Neuronal stem cell (in vitro differentiated cells): Measurements from ENCODE around the gene ITM2A.

Source experiments
- DNase-seq: peaks from one replicate; pipeline ENCODE4 v3.0.0-alpha.2; 2013; ENCODE audit warnings: low spot score
- H2AFZ ChIP-seq: one replicate; pipeline ENCODE4 v1.6.1; 2013; ENCODE audit warnings: mild to moderate bottlenecking, low read length, inconsistent platforms
- H2AK5ac ChIP-seq: 2 replicates; pipeline ENCODE4 v1.6.1; 2013; ENCODE audit warnings: low read depth, mild to moderate bottlenecking, inconsistent platforms, low read length, moderate library complexity, mixed read lengths
- H2BK120ac ChIP-seq: 2 replicates; pipeline ENCODE4 v1.6.1; 2013; ENCODE audit warnings: low read depth, mild to moderate bottlenecking, inconsistent platforms, low read length, moderate library complexity, mixed read lengths
- H2BK12ac ChIP-seq: one replicate; pipeline ENCODE4 v1.6.1; 2013; ENCODE audit warnings: low read length, inconsistent platforms
- H2BK15ac ChIP-seq: 2 replicates; pipeline ENCODE4 v1.6.1; 2013; ENCODE audit warnings: mild to moderate bottlenecking, low read length, inconsistent platforms, mixed read lengths
- H2BK5ac ChIP-seq: one replicate; pipeline ENCODE4 v1.6.1; 2013; ENCODE audit warnings: inconsistent platforms, mild to moderate bottlenecking, low read length, moderate library complexity
- H3K14ac ChIP-seq: one replicate; pipeline ENCODE4 v1.6.1; 2013; ENCODE audit warnings: low read length, inconsistent platforms
- H3K18ac ChIP-seq: 2 replicates; pipeline ENCODE4 v1.6.1; 2013; ENCODE audit warnings: low read length, inconsistent platforms
- H3K23ac ChIP-seq: 2 replicates; pipeline ENCODE4 v1.6.1; 2013; ENCODE audit warnings: low read depth, mild to moderate bottlenecking, mixed read lengths, low read length, inconsistent platforms; ENCODE audit not compliant: poor library complexity
- H3K27ac ChIP-seq: replicated peaks from 3 replicates; pipeline ENCODE4 v1.5.1; 2013; ENCODE audit warnings: low read length, inconsistent platforms
- H3K27me3 ChIP-seq, 3 experiments: 2 replicates each; pipeline ENCODE4 v1.6.1; 2013; ENCODE audit warnings: low read length in 3 of 3, mild to moderate bottlenecking in 2 of 3, inconsistent platforms in 1 of 3, low read depth in 1 of 3, mixed read lengths in 1 of 3, moderate library complexity in 1 of 3; ENCODE audit not compliant: control insufficient read depth in 3 of 3, insufficient read depth in 3 of 3
- H3K36me3 ChIP-seq, 2 donors: replicated peaks in 1 of 2; 2 replicates each; pipeline ENCODE4 v1.6.1; 2013; ENCODE audit warnings: low read length in 2 of 2; ENCODE audit not compliant: control insufficient read depth in 2 of 2, insufficient read depth in 2 of 2
- H3K4ac ChIP-seq: 2 replicates; pipeline ENCODE4 v1.6.1; 2013; ENCODE audit warnings: inconsistent platforms, mild to moderate bottlenecking, low read length, moderate library complexity
- H3K4me1 ChIP-seq, 2 donors: 1 replicate in 1 of 2; 2 replicates in 1 of 2; pipeline ENCODE4 v1.6.1; 2013; ENCODE audit warnings: low read length in 2 of 2, low read depth in 1 of 2; ENCODE audit not compliant: control insufficient read depth in 2 of 2, insufficient read depth in 1 of 2
- H3K4me2 ChIP-seq: one replicate; pipeline ENCODE4 v1.6.1; 2013; ENCODE audit warnings: mild to moderate bottlenecking, low read length, inconsistent platforms; ENCODE audit not compliant: insufficient read depth, poor library complexity, severe bottlenecking
- H3K4me3 ChIP-seq, 2 donors: 2 replicates each; pipeline ENCODE4 v1.5.1; 2013; ENCODE audit warnings: low read length in 2 of 2, mild to moderate bottlenecking in 2 of 2, inconsistent platforms in 1 of 2, moderate library complexity in 1 of 2
- H3K79me1 ChIP-seq: one replicate; pipeline ENCODE4 v1.6.1; 2013; ENCODE audit warnings: low read depth, mild to moderate bottlenecking, inconsistent platforms, low read length, moderate library complexity
- H3K9ac ChIP-seq: one replicate; pipeline ENCODE4 v1.6.1; 2013; ENCODE audit warnings: mild to moderate bottlenecking, low read depth, low read length, inconsistent platforms; ENCODE audit not compliant: poor library complexity
- H3K9me3 ChIP-seq, 2 donors: replicated peaks in 1 of 2; 2 replicates each; pipeline versions ENCODE3 to v1.6.1; 2013; ENCODE audit warnings: low read length in 2 of 2, mild to moderate bottlenecking in 2 of 2, inconsistent platforms in 1 of 2, low read depth in 1 of 2, mixed read lengths in 1 of 2, moderate library complexity in 1 of 2; ENCODE audit not compliant: control insufficient read depth in 2 of 2, insufficient read depth in 1 of 2
- H4K8ac ChIP-seq: one replicate; pipeline ENCODE4 v1.6.1; 2013; ENCODE audit warnings: low read depth, mild to moderate bottlenecking, inconsistent platforms, low read length, moderate library complexity
- H4K91ac ChIP-seq: one replicate; pipeline ENCODE4 v1.6.1; 2013; ENCODE audit warnings: low read length, low read depth, mild to moderate bottlenecking, inconsistent platforms; ENCODE audit not compliant: poor library complexity
- WGBS, 2 donors: extraction: QIAGEN DNeasy Blood & Tissue Kit; methylation state at CpG; one replicate each; pipeline ENCODE4 v1.1.7; 2013; ENCODE audit warnings: missing lambda C conversion rate in 2 of 2, mixed read lengths in 1 of 2; ENCODE audit not compliant: insufficient read length in 2 of 2, insufficient replicate concordance in 1 of 2; ENCODE audit errors: extremely low coverage in 2 of 2; 5-methylcytosine and 5-hydroxymethylcytosine counted together

ITM2A gene

DNA sequence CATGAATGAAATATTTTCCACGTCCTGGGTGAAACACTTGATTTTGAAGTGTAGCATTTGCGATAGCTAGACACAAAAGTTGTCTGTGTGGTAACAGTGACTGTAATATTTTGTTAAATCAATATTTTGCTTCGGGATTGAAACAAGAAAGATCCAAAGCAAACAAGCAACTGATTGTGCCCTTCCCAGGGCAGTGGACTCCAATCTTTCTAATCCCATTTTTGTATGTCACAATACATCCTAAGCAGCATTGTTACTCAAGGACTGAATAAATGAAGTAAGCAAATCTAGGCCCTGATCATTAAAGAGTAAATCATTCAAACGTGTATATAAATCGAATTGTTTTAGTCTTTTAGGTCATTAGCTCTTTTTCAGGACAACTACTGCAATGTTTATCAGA, 2.8 kb downstream of the ITM2A start:
- H2BK12ac ChIP-seq, result no peak overlapping the region
- no CpG with 5 or more reads among the region's 5 CpGs for WGBS, 2 donors
- H2AK5ac ChIP-seq, result no peak overlapping the region
- H3K36me3 ChIP-seq, result no peaks in the 10 kb centered on the region
- H2BK15ac ChIP-seq, result no peak overlapping the region
- no peak overlapping the region for H2AFZ ChIP-seq
- no peaks in the 10 kb centered on the region for H3K79me1 ChIP-seq
- no peak overlapping the region for H3K23ac ChIP-seq
- H3K4me2 ChIP-seq, result no peak overlapping the region
- H3K27me3 ChIP-seq, result peaks cover 0 to 17% (median 0%) of the 10 kb centered on the region in 3 experiments
- H3K14ac ChIP-seq, result no peak overlapping the region
- no peak overlapping the region for H3K18ac ChIP-seq
- H4K91ac ChIP-seq, result no peak overlapping the region
- no peak overlapping the region for H3K9ac ChIP-seq
- no peak overlapping the region for H3K4ac ChIP-seq
- H3K27ac ChIP-seq, result no peak overlapping the region
- no peak for DNase-seq
- no peak overlapping the region for H2BK120ac ChIP-seq
- H3K4me1 ChIP-seq, result no peaks in the 10 kb centered on the region
- no peak overlapping the region for H2BK5ac ChIP-seq
- no peaks in the 10 kb centered on the region for H3K9me3 ChIP-seq
- no peak overlapping the region for H3K4me3 ChIP-seq
- H4K8ac ChIP-seq, result no peak overlapping the region

DNA sequence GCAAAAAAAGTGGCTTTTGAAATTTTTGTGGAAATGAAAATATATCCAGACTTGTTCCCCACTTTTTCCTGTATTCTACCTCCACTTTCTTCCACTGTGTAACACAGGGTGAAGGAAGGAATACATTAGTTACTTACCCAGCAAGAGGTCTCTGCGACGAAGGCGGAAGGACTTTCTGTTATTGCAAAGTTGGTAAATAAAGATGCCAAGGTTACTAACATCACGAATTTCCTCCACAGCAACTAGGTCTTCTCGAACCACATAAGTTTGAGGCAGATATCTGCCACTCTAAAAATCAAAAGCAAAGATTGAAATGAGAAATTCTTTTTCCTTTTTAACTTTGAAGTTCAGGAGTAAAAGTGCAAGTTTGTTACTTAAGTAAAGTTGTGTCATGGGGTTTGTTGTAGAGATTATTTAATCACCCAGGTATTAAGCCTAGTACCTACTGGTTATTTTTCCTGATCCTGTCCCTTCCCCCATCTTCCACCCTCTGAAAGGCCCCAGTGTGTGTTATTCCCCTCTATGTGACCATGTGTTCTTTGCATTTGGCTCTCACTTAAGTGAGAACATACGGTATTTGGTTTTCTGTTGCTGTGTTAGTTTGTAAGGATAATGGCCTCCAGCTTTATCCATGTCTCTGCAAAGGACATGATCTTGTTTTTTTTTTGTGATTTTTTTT, 5.8 kb downstream of the ITM2A start:
- Histone ChIP-seq H3K9ac (no peak overlapping the region), H2BK12ac (no peak overlapping the region), H3K27ac (no peak overlapping the region), H2BK120ac (no peak overlapping the region), H2AFZ (no peak overlapping the region), H3K27me3 (peaks cover 0 to 1% (median 0%) of the 10 kb centered on the region in 3 experiments), H2BK5ac (no peak overlapping the region), H3K23ac (no peak overlapping the region), H3K18ac (no peak overlapping the region), H4K91ac (no peak overlapping the region), H3K4me3 (no peak overlapping the region), H2AK5ac (no peak overlapping the region), H3K79me1 (no peaks in the 10 kb centered on the region), H3K4me1 (no peaks in the 10 kb centered on the region), H3K36me3 (no peaks in the 10 kb centered on the region), H4K8ac (no peak overlapping the region), H2BK15ac (no peak overlapping the region), H3K4me2 (no peak overlapping the region), H3K14ac (no peak overlapping the region), H3K9me3 (no peaks in the 10 kb centered on the region), H3K4ac (no peak overlapping the region)
- DNase-seq, result no peak
- no CpG with 5 or more reads among the region's 6 CpGs for WGBS, 2 donors

DNA sequence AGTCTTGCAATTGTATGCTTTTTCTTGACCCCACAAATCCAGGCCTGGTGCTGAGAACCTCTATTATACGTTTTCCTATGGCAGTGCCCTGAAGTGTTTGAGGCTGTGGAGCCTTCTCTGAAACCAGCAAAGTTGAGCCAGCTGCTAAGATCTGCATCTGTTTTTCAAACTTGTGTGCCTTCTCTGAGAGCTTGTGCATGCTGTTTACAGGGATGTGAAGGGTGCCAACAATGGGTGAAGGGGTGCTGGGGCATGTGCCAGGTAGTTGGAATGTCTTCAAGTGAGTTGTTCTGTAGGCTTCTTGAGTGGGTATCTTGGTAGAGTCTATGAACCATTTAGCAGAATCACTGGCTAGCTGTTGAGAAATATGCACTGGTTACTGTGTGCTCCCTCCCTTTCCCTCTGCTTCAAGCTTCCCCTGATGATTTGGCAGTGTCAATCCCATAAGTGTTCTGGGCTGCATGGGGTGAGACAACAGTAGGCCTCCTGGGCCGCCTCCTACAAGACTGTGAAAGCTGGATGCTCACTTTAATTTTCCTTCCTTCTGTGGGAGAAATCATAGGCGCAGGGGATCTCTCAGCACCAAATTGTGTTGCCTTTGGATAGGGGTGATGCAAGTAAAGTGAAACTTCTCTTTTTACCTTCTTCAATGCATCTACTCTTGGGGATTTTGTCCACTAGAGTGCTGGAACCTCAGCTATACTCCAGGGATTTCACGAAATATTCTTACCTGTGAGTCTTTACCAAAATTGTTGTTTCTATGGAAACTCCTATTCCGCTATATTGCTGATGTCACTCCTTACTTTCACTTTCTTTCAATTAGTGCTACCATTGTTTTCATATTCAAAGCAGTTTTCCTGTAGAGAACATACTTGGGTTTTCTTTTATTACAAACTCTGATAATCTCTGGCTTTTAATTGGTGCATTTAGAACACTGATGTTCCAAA, 30.0 kb downstream of the ITM2A start:
- Histone ChIP-seq H4K91ac (no peak overlapping the region), H3K4me1 (no peaks in the 10 kb centered on the region), H3K36me3 (no peaks in the 10 kb centered on the region), H3K4ac (no peak overlapping the region), H3K27me3 (no peaks in the 10 kb centered on the region), H4K8ac (no peak overlapping the region), H3K9ac (no peak overlapping the region), H3K4me2 (no peak overlapping the region), H3K79me1 (no peaks in the 10 kb centered on the region), H3K14ac (no peak overlapping the region), H3K9me3 (no peaks in the 10 kb centered on the region), H2BK12ac (no peak overlapping the region), H3K4me3 (no peak overlapping the region), H2AFZ (no peak overlapping the region), H3K18ac (no peak overlapping the region), H2BK15ac (no peak overlapping the region), H2BK120ac (no peak overlapping the region), H2BK5ac (no peak overlapping the region), H3K27ac (no peak overlapping the region), H2AK5ac (no peak overlapping the region), H3K23ac (no peak overlapping the region)
- DNase-seq, result no peak
- WGBS, 2 donors, result no CpG with 5 or more reads among the region's 5 CpGs

DNA sequence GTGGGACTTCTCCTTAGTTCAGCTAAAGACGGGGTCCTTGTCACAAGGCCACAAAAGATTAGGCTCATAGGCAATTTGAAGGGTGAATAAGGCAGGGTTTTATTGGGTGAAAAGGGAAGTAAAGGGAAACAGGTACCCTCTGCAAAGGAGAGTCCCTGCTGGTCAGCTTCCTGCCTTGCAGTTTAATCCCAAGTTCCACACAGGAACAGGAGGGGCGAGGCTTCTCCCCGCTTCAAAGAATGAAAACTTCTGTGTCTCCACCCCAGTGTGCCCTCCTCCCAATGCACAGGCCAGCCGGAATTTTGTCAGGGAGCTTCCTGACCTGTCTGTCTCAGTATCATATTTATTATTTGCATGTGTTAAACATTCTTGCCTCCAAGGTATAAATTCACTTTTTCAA, 37.1 kb downstream of the ITM2A start:
- Histone ChIP-seq H3K27ac (no peak overlapping the region), H3K27me3 (no peaks in the 10 kb centered on the region), H3K4me2 (no peak overlapping the region), H3K4me3 (no peak overlapping the region), H3K9me3 (no peaks in the 10 kb centered on the region), H4K91ac (no peak overlapping the region), H4K8ac (no peak overlapping the region), H2BK120ac (no peak overlapping the region), H3K14ac (no peak overlapping the region), H3K79me1 (no peaks in the 10 kb centered on the region), H3K4ac (no peak overlapping the region), H3K9ac (no peak overlapping the region), H3K18ac (no peak overlapping the region), H3K36me3 (no peaks in the 10 kb centered on the region), H3K4me1 (no peaks in the 10 kb centered on the region), H2BK15ac (no peak overlapping the region), H2AFZ (no peak overlapping the region), H3K23ac (no peak overlapping the region), H2AK5ac (no peak overlapping the region), H2BK5ac (no peak overlapping the region), H2BK12ac (no peak overlapping the region)
- no peak for DNase-seq
- WGBS, 2 donors, result no CpG with 5 or more reads among the region's 4 CpGs
